H1 (cell line): Measurements from ENCODE around the gene ORC2. TPM values are rescaled to one million over a fixed set of nuclear protein-coding genes. Genes with fewer than 3 reads are reported as not detected.
"Not testable (repeated sequence)": the region's sequence is repeated elsewhere in the genome, so short reads cannot be mapped to it uniquely, and the experiment has no call there.

Source experiments
- CTCF ChIA-PET: fragments of 300-600 bp; sonication (Branson Sonifier 250); formaldehyde crosslinking; loops from one replicate; lab custom pipeline; 2021; ENCODE audit not compliant: partially characterized antibody; lab: Charles Lee
- POLR2A ChIA-PET: fragments of 300-600 bp; sonication (Branson Sonifier 250); formaldehyde crosslinking; loops from one replicate; lab custom pipeline; 2021; ENCODE audit warnings: inconsistent platforms; ENCODE audit not compliant: partially characterized antibody; lab: Charles Lee
- DNase-seq, 2 experiments: peaks; one replicate each; pipeline versions ENCODE4 v3.0.0 to v3.0.0-alpha.2; 2010 to 2022; ENCODE audit warnings: low spot score in 2 of 2, low read depth in 1 of 2, mixed read lengths in 1 of 2
- FAIRE-seq: peaks from 2 replicates; lab custom pipeline; 2011; peaks lifted over from hg19 to GRCh38; lab: Jason Lieb, UNC
- H2AFZ ChIP-seq: 2 replicates; pipeline ENCODE4 v1.8.1; 2012; ENCODE audit warnings: low read length, inconsistent platforms
- H2AK5ac ChIP-seq: 2 replicates; pipeline ENCODE4 v1.6.1; 2013; ENCODE audit warnings: low read depth, low read length
- H2BK120ac ChIP-seq: replicated peaks from 2 replicates; pipeline ENCODE3; 2013; ENCODE audit warnings: low read depth, low read length, inconsistent platforms
- H2BK12ac ChIP-seq: 2 replicates; pipeline ENCODE4 v1.6.1; 2013; ENCODE audit warnings: low read depth, low read length
- H2BK15ac ChIP-seq: 2 replicates; pipeline ENCODE4 v1.6.1; 2013; ENCODE audit warnings: low read length
- H2BK20ac ChIP-seq: 2 replicates; pipeline ENCODE4 v1.6.1; 2013; ENCODE audit warnings: low read length
- H2BK5ac ChIP-seq: 2 replicates; pipeline ENCODE4 v1.6.1; 2013; ENCODE audit warnings: low read depth, low read length
- H3K14ac ChIP-seq: 2 replicates; pipeline ENCODE4 v1.6.1; 2013; ENCODE audit warnings: inconsistent platforms; ENCODE audit not compliant: insufficient read length
- H3K18ac ChIP-seq: 2 replicates; pipeline ENCODE4 v1.6.1; 2013; ENCODE audit warnings: low read length; ENCODE audit errors: extremely low read depth
- H3K23ac ChIP-seq: 2 replicates; pipeline ENCODE4 v1.6.1; 2013; ENCODE audit warnings: inconsistent platforms; ENCODE audit not compliant: insufficient read length
- H3K23me2 ChIP-seq: 2 replicates; pipeline ENCODE4 v1.6.1; 2013; ENCODE audit warnings: low read depth, low read length
- H3K27ac ChIP-seq: 2 replicates; pipeline ENCODE4 v1.6.1; 2011; ENCODE audit warnings: low read depth, low read length, inconsistent platforms
- H3K27me3 ChIP-seq, 4 experiments: replicated peaks in 1 of 4; 1 replicate in 1 of 4; 2 replicates in 3 of 4; pipeline versions ENCODE4 v1.6.1 to v1.8.1; 2011 to 2013; ENCODE audit warnings: low read length in 3 of 4, mild to moderate bottlenecking in 3 of 4, inconsistent platforms in 2 of 4, mixed read lengths in 2 of 4, moderate library complexity in 1 of 4; ENCODE audit not compliant: control insufficient read depth in 3 of 4, insufficient read depth in 3 of 4; ENCODE audit errors: extremely low read depth in 1 of 4
- H3K36me3 ChIP-seq, 4 experiments: 2 replicates each; pipeline versions ENCODE4 v1.6.1 to v1.8.1; 2011 to 2013; ENCODE audit warnings: mild to moderate bottlenecking in 4 of 4, low read length in 3 of 4, moderate library complexity in 2 of 4, control low read depth in 1 of 4, inconsistent platforms in 1 of 4; ENCODE audit not compliant: insufficient read depth in 4 of 4, control insufficient read depth in 2 of 4
- H3K4ac ChIP-seq: replicated peaks from 2 replicates; pipeline ENCODE3; 2013; ENCODE audit warnings: low read length, low read depth, mixed read lengths, inconsistent platforms; ENCODE audit not compliant: insufficient read length
- H3K4me1 ChIP-seq, 4 experiments: replicated peaks in 1 of 4; 1 replicate in 1 of 4; 2 replicates in 3 of 4; pipeline versions ENCODE4 v1.6.1 to v1.8.1; 2011 to 2013; ENCODE audit warnings: low read length in 3 of 4, inconsistent platforms in 2 of 4, mixed read lengths in 1 of 4; ENCODE audit not compliant: insufficient read depth in 4 of 4, control insufficient read depth in 3 of 4
- H3K4me2 ChIP-seq, 2 experiments: 2 replicates each; pipeline versions ENCODE4 v1.6.1 to v1.8.1; 2011 to 2013; ENCODE audit warnings: low read depth in 2 of 2, low read length in 2 of 2, control low read depth in 1 of 2, inconsistent platforms in 1 of 2, mild to moderate bottlenecking in 1 of 2; ENCODE audit not compliant: insufficient read depth in 1 of 2
- H3K4me3 ChIP-seq, 4 experiments: fragments of 200-600, 300-600 bp in 1 of 4; sonication (generic), shearing (Covaris generic), sonication (Bioruptor Twin) in 1 of 4; 2 replicates each; pipeline versions ENCODE4 v1.5.1 to v1.8.1; 2011 to 2016; ENCODE audit warnings: low read length in 4 of 4, low read depth in 3 of 4, control low read depth in 2 of 4, inconsistent platforms in 2 of 4, mild to moderate bottlenecking in 2 of 4, mixed read lengths in 1 of 4, moderate library complexity in 1 of 4; ENCODE audit not compliant: insufficient read depth in 2 of 4; ENCODE audit errors: extremely low read depth in 1 of 4
- H3K56ac ChIP-seq: replicated peaks from 2 replicates; pipeline ENCODE3; 2013; ENCODE audit warnings: low read depth, mild to moderate bottlenecking, mixed read lengths, low read length, inconsistent platforms; ENCODE audit not compliant: insufficient read length
- H3K79me1 ChIP-seq: 2 replicates; pipeline ENCODE4 v1.6.1; 2013; ENCODE audit warnings: low read depth, low read length, control low read depth
- H3K79me2 ChIP-seq, 2 experiments: 2 replicates each; pipeline versions ENCODE4 v1.6.1 to v1.8.1; 2012 to 2013; ENCODE audit warnings: low read length in 2 of 2, mild to moderate bottlenecking in 2 of 2, inconsistent platforms in 1 of 2; ENCODE audit not compliant: insufficient read depth in 2 of 2, control insufficient read depth in 1 of 2
- H3K9ac ChIP-seq, 4 experiments: replicated peaks in 1 of 4; 1 replicate in 1 of 4; 2 replicates in 3 of 4; pipeline versions ENCODE4 v1.6.1 to v1.8.1; 2011 to 2013; ENCODE audit warnings: low read depth in 3 of 4, low read length in 3 of 4, control low read depth in 2 of 4, mild to moderate bottlenecking in 2 of 4, moderate library complexity in 2 of 4, inconsistent platforms in 1 of 4; ENCODE audit errors: extremely low read depth in 1 of 4
- H3K9me3 ChIP-seq, 2 experiments: 2 replicates each; pipeline versions ENCODE4 v1.6.1 to v1.8.1; 2012 to 2013; ENCODE audit warnings: mild to moderate bottlenecking in 2 of 2, moderate library complexity in 2 of 2, control low read depth in 1 of 2, inconsistent platforms in 1 of 2, low read depth in 1 of 2, low read length in 1 of 2, mixed read lengths in 1 of 2; ENCODE audit not compliant: insufficient read depth in 2 of 2
- H4K20me1 ChIP-seq, 2 experiments: replicated peaks in 1 of 2; 2 replicates each; pipeline versions ENCODE3 to v1.8.1; 2011 to 2013; ENCODE audit warnings: inconsistent platforms in 2 of 2, low read length in 2 of 2, mild to moderate bottlenecking in 1 of 2; ENCODE audit not compliant: insufficient read depth in 2 of 2, control insufficient read depth in 1 of 2
- H4K5ac ChIP-seq: 2 replicates; pipeline ENCODE4 v1.6.1; 2013; ENCODE audit warnings: low read length, low read depth, mixed read lengths, inconsistent platforms; ENCODE audit not compliant: insufficient read length
- H4K8ac ChIP-seq: 2 replicates; pipeline ENCODE4 v1.8.0; 2013; ENCODE audit warnings: mild to moderate bottlenecking, moderate library complexity, low read length, inconsistent platforms; ENCODE audit not compliant: insufficient read depth; ENCODE audit errors: extremely low read depth
- H4K91ac ChIP-seq: replicated peaks from 2 replicates; pipeline ENCODE3; 2013; ENCODE audit warnings: low read length, mixed read lengths, inconsistent platforms; ENCODE audit not compliant: insufficient read length
- EGR1 ChIP-seq: IDR thresholded peaks from 2 replicates; pipeline ENCODE4 v1.6.1; 2011; ENCODE audit warnings: low read depth, low read length, borderline replicate concordance
- POLR2AphosphoS5 ChIP-seq: IDR thresholded peaks from 2 replicates; pipeline ENCODE4 v1.6.1; 2011; ENCODE audit warnings: low read depth, low read length
- WGBS, 2 experiments: shearing (Covaris generic) in 1 of 2; methylation state at CpG; one replicate each; pipeline versions ENCODE4 v1.1.6 to v1.1.7; 2013 to 2015; ENCODE audit warnings: low lambda C conversion rate in 2 of 2, mixed read lengths in 2 of 2, inconsistent platforms in 1 of 2, low coverage in 1 of 2, missing lambda C conversion rate in 1 of 2; ENCODE audit not compliant: insufficient replicate concordance in 2 of 2, insufficient coverage in 1 of 2, insufficient read length in 1 of 2; ENCODE audit errors: extremely low coverage in 1 of 2, missing lambda C conversion rate in 1 of 2; 5-methylcytosine and 5-hydroxymethylcytosine counted together
- polyA plus RNA-seq, 7 experiments: library from polyadenylated mRNA; depleted of rRNA in 3 of 7; stranded (reverse) in 5 of 7; unstranded in 2 of 7; fragments of >200 nt in 5 of 7; fragments of 200-250 nt in 2 of 7; gene quantifications; 1 replicate in 5 of 7; 2 replicates in 1 of 7; 4 replicates in 1 of 7; pipeline versions ENCODE4 v1.2.1 to v1.2.3, GENCODE V29; 2011 to 2013; ENCODE audit warnings: missing spikeins in 2 of 7, mixed read lengths in 2 of 7
- total RNA-seq: library from RNA; stranded (reverse); fragmentation: NEBNext Ultra II Directional; extraction: Animal tissue kit (Norgen Biotek cat#: 25700); gene quantifications from 2 replicates; pipeline ENCODE4 v1.2.1, GENCODE V29; 2021

The ORC2 gene
- total and polyA plus RNA-seq, 2 of the 8 experiments (the other 6 are each of a cell fraction or from before 2014, with no cell fraction given), result 7.1 to 89.8 TPM

DNA sequence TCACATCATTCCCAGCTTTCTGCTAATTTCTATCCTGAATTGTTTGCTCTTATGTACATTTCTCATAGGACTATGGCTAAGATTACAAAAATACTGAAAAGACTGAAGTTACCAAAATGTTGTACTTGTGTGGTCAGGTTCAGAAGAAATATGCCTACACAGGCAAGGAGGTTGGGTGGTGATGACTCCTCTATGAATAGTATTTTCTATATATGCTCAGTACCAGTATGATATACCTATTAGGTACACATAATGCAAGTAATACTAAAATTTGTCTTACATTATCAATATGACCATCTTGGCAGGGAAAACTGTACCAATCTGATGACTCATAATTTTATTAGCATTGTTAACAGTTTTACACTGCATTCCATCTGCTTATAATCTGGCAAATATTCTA, 12.2 kb upstream of the ORC2 start (continued):
- TF ChIP-seq POLR2AphosphoS5 (no peak), EGR1 (no peak)

DNA sequence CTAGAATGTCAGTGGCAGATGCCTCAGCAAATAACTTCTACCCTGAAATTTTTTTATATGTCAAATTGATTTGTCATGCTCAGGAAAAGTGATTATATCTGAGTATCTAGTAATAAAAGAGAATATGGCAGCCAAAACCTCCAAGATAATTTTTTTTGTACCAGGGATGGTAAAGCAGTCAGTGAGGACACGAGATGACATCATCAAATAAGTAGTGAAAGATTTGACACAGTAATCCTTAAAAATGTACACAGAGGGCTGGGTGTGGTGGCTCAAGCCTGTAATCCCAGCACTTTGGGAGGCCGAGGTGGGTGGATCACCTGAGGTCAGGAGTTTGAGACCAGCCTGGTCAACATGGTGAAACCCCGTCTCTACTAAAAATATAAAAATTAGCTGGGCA, 6.6 kb upstream of the ORC2 start:
- H2BK12ac ChIP-seq, H3K9ac ChIP-seq, H3K14ac ChIP-seq, H2AFZ ChIP-seq, H4K8ac ChIP-seq, H3K36me3 ChIP-seq, H2AK5ac ChIP-seq, H3K23ac ChIP-seq, H3K56ac ChIP-seq, DNase-seq, H2BK20ac ChIP-seq, H3K4me1 ChIP-seq, H3K18ac ChIP-seq, H3K79me2 ChIP-seq, H2BK120ac ChIP-seq, H3K27me3 ChIP-seq, H2BK15ac ChIP-seq, H3K4me2 ChIP-seq, H4K20me1 ChIP-seq, H3K4ac ChIP-seq, H2BK5ac ChIP-seq, H3K79me1 ChIP-seq, H3K4me3 ChIP-seq, H4K5ac ChIP-seq, FAIRE-seq, H3K27ac ChIP-seq, H4K91ac ChIP-seq, H3K23me2 ChIP-seq, H3K9me3 ChIP-seq: not testable (repeated sequence)
- CTCF ChIA-PET, result interaction anchor here (1.3 kb wide), 1 partner anchor 140 kb away, joined by 3 read pairs; no protein-coding TSS in a partner anchor
- 88% methylated on average over 3 of the region's 3 CpGs; no CpG with 5 or more reads in 1 of the 2 experiments for WGBS, 2 experiments
- POLR2A ChIA-PET, result interaction anchor here (0.7 to 1.2 kb wide), 3 partner anchors 15 to 336 kb away, joined by 3 to 5 read pairs (median 3); partner anchors contain the start of gene CLK1
